K562 (cell line): ENCODE measurements around the gene S100A9. TPM values are rescaled to one million over a fixed set of nuclear protein-coding genes. Genes with fewer than 3 reads are reported as not detected.

Experiments
- DPF2 ChIP-seq: fragments of 450-650 bp; IDR thresholded peaks from 2 replicates; pipeline ENCODE4 v1.6.1; 2016
- HEY1 ChIP-seq: fragments of 250-450 bp; sonication (Bioruptor Pico); IDR thresholded peaks from 2 replicates; pipeline ENCODE4 v1.5.0; 2020; ENCODE audit warnings: mild to moderate bottlenecking, moderate library complexity, borderline replicate concordance
- KHSRP ChIP-seq: fragments of 450-650 bp; IDR thresholded peaks from 2 replicates; pipeline ENCODE4 v1.6.1; 2017
- KLF1 ChIP-seq: fragments of 450-650 bp; IDR thresholded peaks from 2 replicates; pipeline ENCODE4 v1.6.1; 2016; ENCODE audit warnings: missing genetic modification characterization, missing compliant biosample characterization
- MCM3 ChIP-seq: fragments of 450-650 bp; IDR thresholded peaks from 2 replicates; pipeline ENCODE4 v1.6.1; 2016
- MXI1 ChIP-seq: IDR thresholded peaks from 2 replicates; pipeline ENCODE4 v1.6.1; 2011; ENCODE audit warnings: low read depth, mild to moderate bottlenecking, improper control_type of control experiment, low read length
- NFE2 ChIP-seq: IDR thresholded peaks from 2 replicates; pipeline ENCODE4 v1.6.1; 2014; ENCODE audit warnings: antibody characterized with exemption, low read depth
- REST ChIP-seq, 2 experiments: fragments of 450-650 bp; formaldehyde crosslinking in 1 of 2; IDR thresholded peaks; 2 replicates each; pipeline versions ENCODE4 v1.4.0 to v1.6.1; 2014 to 2020; ENCODE audit warnings: mild to moderate bottlenecking in 2 of 2, borderline replicate concordance in 1 of 2, low read depth in 1 of 2
- RFX5 ChIP-seq: IDR thresholded peaks from 2 replicates; pipeline ENCODE4 v1.6.1; 2011; ENCODE audit warnings: low read depth, mild to moderate bottlenecking, improper control_type of control experiment, low read length
- SMARCA4 ChIP-seq: fragments of 450-650 bp; IDR thresholded peaks from 2 replicates; pipeline ENCODE4 v1.6.1; 2016
- SPI1 ChIP-seq: IDR thresholded peaks from 2 replicates; pipeline ENCODE4 v1.6.1; 2011; ENCODE audit warnings: low read depth, low read length, control low read depth, borderline replicate concordance
- ZBTB12 ChIP-seq: fragments of 250-450 bp; sonication (Bioruptor Pico); IDR thresholded peaks from 2 replicates; pipeline ENCODE4 v1.4.0; 2020
- ZHX1 ChIP-seq: fragments of 150-350 bp; conservative IDR thresholded peaks from 2 replicates; pipeline ENCODE4 v1.6.1; 2014; ENCODE audit warnings: low read length
- ZNF280A ChIP-seq: fragments of 450-650 bp; IDR thresholded peaks from 2 replicates; pipeline ENCODE4 v1.6.1; 2018; ENCODE audit warnings: mild to moderate bottlenecking, low read depth; ENCODE audit not compliant: partially characterized antibody
- ZSCAN32 ChIP-seq: fragments of 450-650 bp; formaldehyde crosslinking; IDR thresholded peaks from 2 replicates; pipeline ENCODE4 v1.4.0; 2020; ENCODE audit warnings: mild to moderate bottlenecking, moderate library complexity
- polyA plus RNA-seq, 8 experiments: library from polyadenylated mRNA; depleted of rRNA in 4 of 8; stranded (reverse) in 5 of 8; unstranded in 3 of 8; fragments of >200 nt; fragmentation: Nextera tagmentation in 2 of 8; fragmentation: Illumina TruSeq in 1 of 8; extraction: Ambion mirVana in 2 of 8; extraction: Trizol in 1 of 8; gene quantifications; 2 replicates each; pipeline versions ENCODE4 v1.2.1 to v1.2.3, GENCODE V29; 2011 to 2014; ENCODE audit warnings: inconsistent platforms in 1 of 8, missing spikeins in 1 of 8
- total RNA-seq, 7 experiments: library from RNA; depleted of rRNA in 6 of 7; stranded (reverse); fragments of >200 nt in 6 of 7; fragmentation: Illumina TruSeq in 2 of 7; extraction: Trizol in 2 of 7; gene quantifications; 2 replicates each; pipeline versions ENCODE4 v1.2.1 to v1.2.3, GENCODE V29; 2011 to 2021; ENCODE audit warnings: low replicate concordance in 1 of 7

The S100A9 gene
- total and polyA plus RNA-seq, 9 of the 15 experiments (the other 6 are each of a cell fraction or from before 2014, with no cell fraction given): 0.80 TPM; not detected in 8

- TF ChIP-seq RFX5 (no peak), HEY1 (CRISPR knock-in tag) (no peak), KLF1 (tag) (no peak), KHSRP (no peak), ZSCAN32 (CRISPR knock-in tag) (no peak), MXI1 (no peak), ZBTB12 (CRISPR knock-in tag) (no peak), NFE2 (peak; percentile 42; the same call in 1 of the 2 replicates), REST (IDR thresholded peaks at IDR 0.05; ENCODE audit: borderline replicate concordance) (peak; percentile 78; the same call in 1 of the 2 replicates), REST (CRISPR knock-in tag; IDR thresholded peaks at IDR 0.05; ENCODE audit: low read depth) (no peak), DPF2 (no peak), SMARCA4 (no peak), ZHX1 (no peak), ZNF280A (no peak), MCM3 (no peak), SPI1 (no peak)
Observed at GRCh38 chr1:153355445-153356071, 2.1 kb upstream of the S100A9 start (continued).
